IMR-90 (cell line): ENCODE results near the gene FOXK1.

Experiments
- BHLHE40 ChIP-seq: fragments of 150-350 bp; IDR thresholded peaks from 2 replicates; pipeline ENCODE4 v1.6.1; 2016; ENCODE audit warnings: mild to moderate bottlenecking, low read depth, low read length
- CHD1 ChIP-seq: IDR thresholded peaks from 2 replicates; pipeline ENCODE4 v1.6.1; 2012; ENCODE audit warnings: low read depth, low read length, improper control_type of control experiment
- CTCF ChIP-seq: conservative IDR thresholded peaks from 2 replicates; pipeline ENCODE4 v1.5.1; 2012; ENCODE audit warnings: mild to moderate bottlenecking, low read depth, low read length, improper control_type of control experiment
- FOS ChIP-seq: fragments of 150-350 bp; IDR thresholded peaks from 2 replicates; pipeline ENCODE4 v1.6.1; 2016; ENCODE audit warnings: low read depth, low read length
- MAFK ChIP-seq: IDR thresholded peaks from 2 replicates; pipeline ENCODE4 v1.6.1; 2012; ENCODE audit warnings: low read depth, low read length, improper control_type of control experiment
- MAZ ChIP-seq: IDR thresholded peaks from 2 replicates; pipeline ENCODE4 v1.6.1; 2012; ENCODE audit warnings: low read depth, mild to moderate bottlenecking, low read length, improper control_type of control experiment, moderate library complexity, borderline replicate concordance
- MXI1 ChIP-seq: IDR thresholded peaks from 2 replicates; pipeline ENCODE4 v1.6.1; 2012; ENCODE audit warnings: low read depth, mild to moderate bottlenecking, low read length, moderate library complexity, borderline replicate concordance
- POLR2A ChIP-seq: IDR thresholded peaks from 2 replicates; pipeline ENCODE4 v1.6.1; 2012; ENCODE audit warnings: mild to moderate bottlenecking, low read depth, low read length
- RAD21 ChIP-seq: IDR thresholded peaks from 2 replicates; pipeline ENCODE4 v1.6.1; 2012; ENCODE audit warnings: low read length, improper control_type of control experiment
- RCOR1 ChIP-seq: IDR thresholded peaks from 2 replicates; pipeline ENCODE4 v1.6.1; 2012; ENCODE audit warnings: mild to moderate bottlenecking, low read length, improper control_type of control experiment; ENCODE audit not compliant: insufficient replicate concordance
- RFX5 ChIP-seq: IDR thresholded peaks from 2 replicates; pipeline ENCODE4 v1.8.0; 2012; ENCODE audit warnings: low read depth, mild to moderate bottlenecking, low read length, moderate library complexity
- SMC3 ChIP-seq: fragments of 150-350 bp; IDR thresholded peaks from 2 replicates; pipeline ENCODE4 v1.6.1; 2016; ENCODE audit warnings: low read depth, mild to moderate bottlenecking, antibody characterized with exemption, low read length, moderate library complexity
- USF2 ChIP-seq: fragments of 150-350 bp; IDR thresholded peaks from 2 replicates; pipeline ENCODE4 v1.6.1; 2017; ENCODE audit warnings: mild to moderate bottlenecking, antibody characterized with exemption, low read length, low read depth
- TF ChIP-seq, protein P1 (sequence below): fragments of 150-350 bp; IDR thresholded peaks from 2 replicates; pipeline ENCODE4 v1.6.1; 2016; ENCODE audit warnings: low read depth, mild to moderate bottlenecking, low read length, moderate library complexity, borderline replicate concordance

- TF ChIP-seq FOS, result no peak
- TF ChIP-seq CTCF, result no peak
- TF ChIP-seq POLR2A, result no peak
- TF ChIP-seq MAFK, result no peak
- no peak for TF ChIP-seq RFX5
- no peak for TF ChIP-seq MAZ
- TF ChIP-seq, protein P1, sequence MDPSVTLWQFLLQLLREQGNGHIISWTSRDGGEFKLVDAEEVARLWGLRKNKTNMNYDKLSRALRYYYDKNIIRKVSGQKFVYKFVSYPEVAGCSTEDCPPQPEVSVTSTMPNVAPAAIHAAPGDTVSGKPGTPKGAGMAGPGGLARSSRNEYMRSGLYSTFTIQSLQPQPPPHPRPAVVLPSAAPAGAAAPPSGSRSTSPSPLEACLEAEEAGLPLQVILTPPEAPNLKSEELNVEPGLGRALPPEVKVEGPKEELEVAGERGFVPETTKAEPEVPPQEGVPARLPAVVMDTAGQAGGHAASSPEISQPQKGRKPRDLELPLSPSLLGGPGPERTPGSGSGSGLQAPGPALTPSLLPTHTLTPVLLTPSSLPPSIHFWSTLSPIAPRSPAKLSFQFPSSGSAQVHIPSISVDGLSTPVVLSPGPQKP, result no peak
- no peak for TF ChIP-seq RAD21
- no peak for TF ChIP-seq USF2
- no peak for TF ChIP-seq CHD1
- TF ChIP-seq SMC3, result no peak
- no peak for TF ChIP-seq RCOR1
- no peak for TF ChIP-seq MXI1
- no peak for TF ChIP-seq BHLHE40
Observed at GRCh38 chr7:4722308-4722707, 40.2 kb downstream of the FOXK1 start.
